Astrocyte of the cerebellum (primary cell): ENCODE data around the gene GPR27.

Source experiments
- DNase-seq: peaks from one replicate; pipeline ENCODE4 v3.0.0-alpha.2; 2011; ENCODE audit warnings: low read depth
- H3K4me3 ChIP-seq: 2 replicates; pipeline ENCODE4 v1.5.1; 2011; ENCODE audit warnings: mild to moderate bottlenecking, low read depth, low read length, moderate library complexity
- CTCF ChIP-seq: IDR thresholded peaks from 2 replicates; pipeline ENCODE4 v1.5.1; 2012; ENCODE audit warnings: low read length, low read depth, moderate library complexity, mild to moderate bottlenecking; ENCODE audit errors: missing control alignments
- in situ Hi-C: cut with HindIII; loops from 2 replicates; pipeline ENCODE4 v1.10.0; 2017; ENCODE audit warnings: low sequenced_read_pairs

GPR27 gene

GRCh38 chr3:71753701-71754609, at the start of gene GPR27:
TSS of gene GPR27 (plus strand) at chr3:71753855. CDS start at chr3:71754050, 195 bp downstream.
- DNase-seq: no peak
- no peak for TF ChIP-seq CTCF
- in situ Hi-C loops: no loop called here
- peak within 1 kb of the TSS; percentile 29 for H3K4me3 ChIP-seq

- H3K4me3 ChIP-seq: no peak overlapping the region
- no peak for TF ChIP-seq CTCF
- in situ Hi-C loops: no loop called here
- no peak for DNase-seq
Observed at GRCh38 chr3:71704915-71705314, 48.7 kb upstream of the GPR27 start.

GRCh38 chr3:71705681-71706080, 48.0 kb upstream of the GPR27 start:
- no peak overlapping the region for H3K4me3 ChIP-seq
- no peak for TF ChIP-seq CTCF
- in situ Hi-C loops: no loop called here
- no peak for DNase-seq

GRCh38 chr3:71707595-71707994, 46.1 kb upstream of the GPR27 start:
- no peak overlapping the region for H3K4me3 ChIP-seq
- no peak for DNase-seq
- in situ Hi-C loops: no loop called here
- TF ChIP-seq CTCF: no peak

GRCh38 chr3:71708476-71709105, 45.1 kb upstream of the GPR27 start:
- in situ Hi-C loops: no loop called here
- no peak for DNase-seq
- no peak for TF ChIP-seq CTCF
- no peak overlapping the region for H3K4me3 ChIP-seq

GRCh38 chr3:71709908-71710511, 43.6 kb upstream of the GPR27 start:
- no peak for DNase-seq
- TF ChIP-seq CTCF: no peak
- no peak overlapping the region for H3K4me3 ChIP-seq
- in situ Hi-C loops: no loop called here
